OCI-LY7 (cell line): ENCODE measurements around the gene MTA3.

ENCODE experiments used
- EZH2phosphoT487 ChIP-seq: fragments of 200-600 bp; sonication (generic); IDR thresholded peaks from 2 replicates; pipeline ENCODE4 v1.6.1; 2018; ENCODE audit warnings: low read depth, borderline replicate concordance, mild to moderate bottlenecking, mixed run types, antibody characterized with exemption, low read length, moderate library complexity, mixed read lengths
- TF ChIP-seq, protein P1 (sequence below): fragments of 200-600 bp; sonication (generic); conservative IDR thresholded peaks from 2 replicates; pipeline ENCODE4 v1.5.1; 2014; ENCODE audit warnings: mild to moderate bottlenecking, antibody characterized with exemption, low read length, moderate library complexity, mixed read lengths

DNA sequence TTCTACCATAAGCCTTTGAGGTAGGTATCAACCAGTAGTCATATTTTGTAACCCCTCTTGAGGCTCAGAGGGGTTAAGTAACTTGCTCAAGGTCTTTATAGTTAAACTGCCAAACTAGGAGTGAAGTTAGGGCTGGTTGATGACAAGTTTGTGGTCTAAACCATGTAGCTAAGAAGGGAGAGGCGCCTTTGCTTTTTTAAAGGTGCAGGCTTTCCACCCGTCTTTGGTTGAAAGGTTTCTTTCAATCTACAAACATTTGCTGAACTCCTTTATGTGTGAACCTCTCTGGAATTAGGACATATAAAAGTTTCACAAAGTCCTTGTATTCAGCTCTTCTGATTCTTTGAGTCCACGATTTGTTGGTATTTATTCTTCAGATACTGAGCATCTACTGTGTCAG lies 2.4 kb upstream of the MTA3 start:
- TF ChIP-seq, protein P1, sequence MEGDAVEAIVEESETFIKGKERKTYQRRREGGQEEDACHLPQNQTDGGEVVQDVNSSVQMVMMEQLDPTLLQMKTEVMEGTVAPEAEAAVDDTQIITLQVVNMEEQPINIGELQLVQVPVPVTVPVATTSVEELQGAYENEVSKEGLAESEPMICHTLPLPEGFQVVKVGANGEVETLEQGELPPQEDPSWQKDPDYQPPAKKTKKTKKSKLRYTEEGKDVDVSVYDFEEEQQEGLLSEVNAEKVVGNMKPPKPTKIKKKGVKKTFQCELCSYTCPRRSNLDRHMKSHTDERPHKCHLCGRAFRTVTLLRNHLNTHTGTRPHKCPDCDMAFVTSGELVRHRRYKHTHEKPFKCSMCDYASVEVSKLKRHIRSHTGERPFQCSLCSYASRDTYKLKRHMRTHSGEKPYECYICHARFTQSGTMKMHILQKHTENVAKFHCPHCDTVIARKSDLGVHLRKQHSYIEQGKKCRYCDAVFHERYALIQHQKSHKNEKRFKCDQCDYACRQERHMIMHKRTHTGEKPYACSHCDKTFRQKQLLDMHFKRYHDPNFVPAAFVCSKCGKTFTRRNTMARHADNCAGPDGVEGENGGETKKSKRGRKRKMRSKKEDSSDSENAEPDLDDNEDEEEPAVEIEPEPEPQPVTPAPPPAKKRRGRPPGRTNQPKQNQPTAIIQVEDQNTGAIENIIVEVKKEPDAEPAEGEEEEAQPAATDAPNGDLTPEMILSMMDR: no peak
- TF ChIP-seq EZH2phosphoT487: no peak
